Endometrial microvascular endothelial cells (primary cell): ENCODE results near the gene LEAP2. TPM values are rescaled to one million over a fixed set of nuclear protein-coding genes. Genes with fewer than 3 reads are reported as not detected.

ENCODE experiments used
- in situ Hi-C: cut with HindIII; loops from 2 replicates; pipeline ENCODE4 v1.10.0; 2017; ENCODE audit warnings: low sequenced_read_pairs, low pct_unique_long_range_greater_than_20kb; ENCODE audit errors: inconsistent ontology term
- total RNA-seq: library from RNA; depleted of rRNA; stranded (reverse); fragments of >200 nt; gene quantifications from one replicate; pipeline ENCODE4 v1.2.3, GENCODE V29; 2015; ENCODE audit errors: inconsistent ontology term

LEAP2 gene
- not detected for total RNA-seq

GRCh38 chr5:132873119-132873929 lies at the start of gene LEAP2:
LEAP2 (plus strand) TSS chr5:132873668; CDS start chr5:132873695, 27 bp downstream.
- in situ Hi-C loops, result loop anchor here (25.0 kb wide), 1 partner anchor 486 kb away; no protein-coding TSS in a partner anchor

GRCh38 chr5:132824426-132824825 lies 49.0 kb upstream of the LEAP2 start:
- in situ Hi-C loops, result no loop called here

GRCh38 chr5:132825033-132825833 lies 48.2 kb upstream of the LEAP2 start:
- in situ Hi-C loops, result no loop called here

- in situ Hi-C loops, result no loop called here
These were observed 47.6 kb upstream of the LEAP2 start for GRCh38 chr5:132825834-132826391.

GRCh38 chr5:132826424-132827082 lies 46.9 kb upstream of the LEAP2 start:
- in situ Hi-C loops, result no loop called here

- in situ Hi-C loops, result no loop called here
These were observed 45.4 kb upstream of the LEAP2 start for GRCh38 chr5:132827943-132828673.

- in situ Hi-C loops, result no loop called here
These were observed 44.5 kb upstream of the LEAP2 start for GRCh38 chr5:132828846-132829494.

GRCh38 chr5:132829742-132830435 lies 43.6 kb upstream of the LEAP2 start:
- in situ Hi-C loops, result no loop called here

GRCh38 chr5:132830436-132831094 lies 42.9 kb upstream of the LEAP2 start, which contains the start of gene SHROOM1:
SHROOM1 (minus strand) TSS chr5:132830647; CDS start chr5:132826140, 4,507 bp downstream.
- in situ Hi-C loops, result no loop called here

- in situ Hi-C loops, result no loop called here
These were observed 42.2 kb upstream of the LEAP2 start for GRCh38 chr5:132831095-132831860.

GRCh38 chr5:132832612-132833011 lies 40.9 kb upstream of the LEAP2 start:
- in situ Hi-C loops, result no loop called here

GRCh38 chr5:132834057-132834456 lies 39.4 kb upstream of the LEAP2 start:
- in situ Hi-C loops, result no loop called here

GRCh38 chr5:132836852-132837251 lies 36.6 kb upstream of the LEAP2 start:
- in situ Hi-C loops, result no loop called here

GRCh38 chr5:132837868-132838267 lies 35.6 kb upstream of the LEAP2 start:
- in situ Hi-C loops, result no loop called here

GRCh38 chr5:132838516-132839282 lies 34.8 kb upstream of the LEAP2 start:
- in situ Hi-C loops, result no loop called here
